Muscle layer of colon (tissue), 2 donors: ENCODE data around the gene C2CD4D.

Experiments used
- H3K27ac ChIP-seq: one replicate; pipeline ENCODE4 v1.7.0; 2013; ENCODE audit warnings: low read depth, mild to moderate bottlenecking, low read length, moderate library complexity
- H3K27me3 ChIP-seq, 2 donors: one replicate each; pipeline ENCODE4 v1.7.0; 2013; ENCODE audit warnings: low read length in 2 of 2, mild to moderate bottlenecking in 2 of 2; ENCODE audit not compliant: insufficient read depth in 2 of 2, control insufficient read depth in 1 of 2
- H3K36me3 ChIP-seq: one replicate; pipeline ENCODE4 v1.7.0; 2013; ENCODE audit warnings: mild to moderate bottlenecking, low read length; ENCODE audit not compliant: insufficient read depth
- H3K4me1 ChIP-seq: one replicate; pipeline ENCODE4 v1.7.0; 2013; ENCODE audit warnings: mild to moderate bottlenecking, low read length; ENCODE audit not compliant: insufficient read depth
- H3K4me3 ChIP-seq, 2 donors: one replicate each; pipeline ENCODE4 v1.7.0; 2013; ENCODE audit warnings: low read length in 2 of 2, low read depth in 1 of 2, mild to moderate bottlenecking in 1 of 2, moderate library complexity in 1 of 2
- H3K9ac ChIP-seq: one replicate; pipeline ENCODE4 v1.7.0; 2013; ENCODE audit warnings: low read length
- H3K9me3 ChIP-seq: one replicate; pipeline ENCODE4 v1.7.0; 2013; ENCODE audit warnings: mild to moderate bottlenecking, low read length
- donor health status: abdominal sarcoma.
- donor health status: Adenocarcinoma of cecum.

C2CD4D gene

GRCh38 chr1:151831605-151832004 is 8.0 kb downstream of the C2CD4D start, which contains the start of gene RORC:
RORC (minus strand) TSS chr1:151831802; CDS start chr1:151831764, 38 bp downstream.
- Histone ChIP-seq H3K27me3 (peaks cover 3 to 12% of the 10 kb centered on the region in 2 donors), H3K9ac (no peak within 1 kb of the TSS), H3K36me3 (no peaks in the 10 kb centered on the region), H3K4me1 (peaks cover 5% of the 10 kb centered on the region), H3K4me3 (no peak within 1 kb of the TSS), H3K27ac (no peak within 1 kb of the TSS), H3K9me3 (no peaks in the 10 kb centered on the region)

GRCh38 chr1:151831256-151831591 is 8.4 kb downstream of the C2CD4D start:
- H3K4me1 ChIP-seq, result peaks cover 5% of the 10 kb centered on the region

GRCh38 chr1:151830055-151830454 is 9.6 kb downstream of the C2CD4D start:
- no peak overlapping the region for H3K27ac ChIP-seq
- peaks cover 5% of the 10 kb centered on the region for H3K4me1 ChIP-seq
- no peaks in the 10 kb centered on the region for H3K36me3 ChIP-seq
- H3K4me3 ChIP-seq, result no peak overlapping the region
- H3K9me3 ChIP-seq, result no peaks in the 10 kb centered on the region
- no peak overlapping the region for H3K9ac ChIP-seq
- peaks cover 0 to 12% of the 10 kb centered on the region in 2 donors for H3K27me3 ChIP-seq

More at GRCh38 chr1:151831256-151831591, 8.4 kb downstream of the C2CD4D start:
- Histone ChIP-seq H3K9ac (no peak overlapping the region), H3K27ac (no peak overlapping the region), H3K4me3 (no peak overlapping the region), H3K27me3 (peaks cover 2 to 12% of the 10 kb centered on the region in 2 donors), H3K36me3 (no peaks in the 10 kb centered on the region), H3K9me3 (no peaks in the 10 kb centered on the region)

GRCh38 chr1:151829352-151830046 is 10.1 kb downstream of the C2CD4D start:
- Histone ChIP-seq H3K36me3 (no peaks in the 10 kb centered on the region), H3K27me3 (peaks cover 0 to 12% of the 10 kb centered on the region in 2 donors), H3K9me3 (no peaks in the 10 kb centered on the region), H3K9ac (no peak overlapping the region), H3K4me3 (no peak overlapping the region), H3K27ac (no peak overlapping the region), H3K4me1 (peaks cover 5% of the 10 kb centered on the region)

GRCh38 chr1:151828921-151829320 is 10.7 kb downstream of the C2CD4D start:
- no peaks in the 10 kb centered on the region for H3K36me3 ChIP-seq
- peaks cover 5% of the 10 kb centered on the region for H3K4me1 ChIP-seq
- H3K27me3 ChIP-seq, result peaks cover 0 to 12% of the 10 kb centered on the region in 2 donors
- no peak overlapping the region for H3K27ac ChIP-seq
- no peak overlapping the region for H3K4me3 ChIP-seq
- no peak overlapping the region for H3K9ac ChIP-seq
- H3K9me3 ChIP-seq, result no peaks in the 10 kb centered on the region

- Histone ChIP-seq H3K9ac (no peak overlapping the region), H3K36me3 (no peaks in the 10 kb centered on the region), H3K27me3 (peaks cover 0 to 8% of the 10 kb centered on the region in 2 donors), H3K27ac (no peak overlapping the region), H3K4me3 (no peak overlapping the region), H3K4me1 (peaks cover 5% of the 10 kb centered on the region), H3K9me3 (no peaks in the 10 kb centered on the region)
These were observed 11.8 kb downstream of the C2CD4D start for GRCh38 chr1:151827853-151828252.

- H3K9ac ChIP-seq, result no peak overlapping the region
- no peak overlapping the region for H3K27ac ChIP-seq
These were observed 13.6 kb downstream of the C2CD4D start for GRCh38 chr1:151825751-151826660.

GRCh38 chr1:151825204-151825603 is 14.4 kb downstream of the C2CD4D start:
- Histone ChIP-seq H3K27ac (no peak overlapping the region), H3K36me3 (no peaks in the 10 kb centered on the region), H3K4me3 (no peak overlapping the region), H3K27me3 (no peaks in the 10 kb centered on the region), H3K9me3 (no peaks in the 10 kb centered on the region), H3K4me1 (peaks cover 5% of the 10 kb centered on the region), H3K9ac (no peak overlapping the region)

More at GRCh38 chr1:151825751-151826660, 13.6 kb downstream of the C2CD4D start:
- Histone ChIP-seq H3K4me1 (peaks cover 5% of the 10 kb centered on the region), H3K27me3 (peaks cover 0 to 1% of the 10 kb centered on the region in 2 donors), H3K36me3 (no peaks in the 10 kb centered on the region), H3K9me3 (no peaks in the 10 kb centered on the region), H3K4me3 (no peak overlapping the region)

- no peak overlapping the region for H3K9ac ChIP-seq
- no peaks in the 10 kb centered on the region for H3K4me1 ChIP-seq
- H3K27ac ChIP-seq, result no peak overlapping the region
- no peak overlapping the region for H3K4me3 ChIP-seq
- no peaks in the 10 kb centered on the region for H3K27me3 ChIP-seq
- H3K9me3 ChIP-seq, result no peaks in the 10 kb centered on the region
- no peaks in the 10 kb centered on the region for H3K36me3 ChIP-seq
These were observed 16.4 kb downstream of the C2CD4D start for GRCh38 chr1:151823175-151823574.

GRCh38 chr1:151822404-151822803 is 17.2 kb downstream of the C2CD4D start:
- Histone ChIP-seq H3K9me3 (no peaks in the 10 kb centered on the region), H3K36me3 (no peaks in the 10 kb centered on the region), H3K27ac (no peak overlapping the region), H3K9ac (no peak overlapping the region), H3K27me3 (peaks cover 0 to 1% of the 10 kb centered on the region in 2 donors), H3K4me1 (no peaks in the 10 kb centered on the region), H3K4me3 (no peak overlapping the region)

- H3K9ac ChIP-seq, result no peak overlapping the region
- no peaks in the 10 kb centered on the region for H3K4me1 ChIP-seq
- no peak overlapping the region for H3K4me3 ChIP-seq
- H3K9me3 ChIP-seq, result no peaks in the 10 kb centered on the region
- no peak overlapping the region for H3K27ac ChIP-seq
- H3K36me3 ChIP-seq, result no peaks in the 10 kb centered on the region
- H3K27me3 ChIP-seq, result peaks cover 0 to 5% of the 10 kb centered on the region in 2 donors
These were observed 18.7 kb downstream of the C2CD4D start for GRCh38 chr1:151820940-151821339.
